EH (cell line): ENCODE data around the gene PNCK.

Source experiments
- DNase-seq: peaks from one replicate; pipeline ENCODE4 v3.0.0-alpha.2; 2015; ENCODE audit warnings: low read depth

The PNCK gene

DNA sequence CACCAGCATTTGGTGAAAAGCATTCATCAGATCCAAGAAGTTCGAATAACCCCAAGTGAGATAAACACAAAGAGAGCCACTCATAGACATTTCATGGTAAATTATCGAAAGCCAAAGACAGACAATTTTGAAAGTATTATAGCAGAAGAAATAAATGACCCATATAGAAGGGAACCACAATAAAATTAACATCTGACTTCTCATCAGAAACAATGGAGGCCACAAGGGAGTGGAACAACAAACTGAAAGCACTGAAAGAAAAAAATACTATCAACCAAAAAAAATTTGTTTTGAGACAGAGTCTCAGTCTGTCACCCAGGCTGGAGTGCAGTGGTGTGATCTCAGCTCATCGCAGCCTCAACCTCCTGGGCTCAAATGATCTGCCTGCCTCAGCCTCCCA is 14.3 kb downstream of the PNCK start:
- DNase-seq: no peak

DNA sequence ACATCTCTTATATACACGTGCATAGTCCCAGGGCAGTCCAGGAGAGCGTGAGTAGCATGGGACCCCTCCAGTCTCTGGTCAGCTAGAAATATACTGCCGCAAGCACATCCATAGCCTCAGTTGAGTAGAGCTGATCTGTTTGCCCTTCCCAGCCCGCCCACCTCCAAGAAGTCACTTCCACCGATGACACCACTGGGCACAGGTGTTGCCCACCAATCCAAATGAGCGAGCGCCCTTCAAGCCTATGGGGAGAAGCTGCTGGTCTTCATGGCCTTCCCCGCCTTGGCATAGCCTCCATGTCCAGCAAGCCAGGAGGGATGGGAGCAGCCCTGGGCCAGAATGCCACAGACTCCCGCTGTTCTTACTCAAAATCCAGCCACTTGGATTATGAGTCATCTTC is 16.5 kb downstream of the PNCK start:
- no peak for DNase-seq

DNA sequence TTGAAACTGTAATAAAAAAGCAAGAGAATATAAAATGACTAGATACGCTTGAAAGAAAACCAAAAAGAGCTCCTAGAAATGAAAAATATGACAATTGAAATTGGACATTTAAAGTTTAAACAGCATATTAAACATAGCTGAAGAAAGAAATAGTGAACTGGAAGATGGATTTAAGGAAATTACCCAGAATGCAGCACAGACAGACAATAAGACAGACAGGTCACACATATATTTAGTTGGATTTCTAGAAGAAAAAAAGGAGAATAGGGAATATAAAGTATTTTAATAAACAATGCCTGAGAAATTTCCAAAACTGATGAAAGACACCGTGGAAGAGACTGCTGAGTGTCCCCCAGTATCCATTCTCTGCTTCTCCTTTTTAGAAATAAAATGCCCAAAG is 20.1 kb downstream of the PNCK start:
- DNase-seq: no peak

- DNase-seq: peak; percentile 12
These were observed 22.0 kb downstream of the PNCK start for GRCh38 chrX:153651540-153652079.

DNA sequence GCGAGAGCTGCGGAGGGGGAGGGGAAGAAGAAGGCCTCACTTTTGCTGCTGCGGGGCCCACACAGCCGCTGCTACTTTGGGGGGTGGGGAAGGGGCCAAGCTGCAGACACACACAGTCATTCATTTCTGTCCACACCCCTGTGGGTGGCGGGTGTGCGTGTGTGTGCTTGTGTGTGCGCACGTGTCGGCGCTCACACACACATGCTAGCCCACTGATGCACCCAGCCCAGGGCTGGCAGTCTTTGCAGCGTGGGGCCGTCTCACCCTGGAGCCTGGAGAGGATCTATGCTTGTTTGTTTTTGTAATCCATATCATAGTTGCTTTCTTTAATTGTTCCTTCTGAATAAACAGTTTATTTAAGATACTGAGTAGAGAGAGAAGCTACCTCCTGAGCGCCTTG is 22.7 kb downstream of the PNCK start:
- no peak for DNase-seq

GRCh38 chrX:153649915-153650782 is 23.5 kb downstream of the PNCK start:
- DNase-seq: no peak

DNA sequence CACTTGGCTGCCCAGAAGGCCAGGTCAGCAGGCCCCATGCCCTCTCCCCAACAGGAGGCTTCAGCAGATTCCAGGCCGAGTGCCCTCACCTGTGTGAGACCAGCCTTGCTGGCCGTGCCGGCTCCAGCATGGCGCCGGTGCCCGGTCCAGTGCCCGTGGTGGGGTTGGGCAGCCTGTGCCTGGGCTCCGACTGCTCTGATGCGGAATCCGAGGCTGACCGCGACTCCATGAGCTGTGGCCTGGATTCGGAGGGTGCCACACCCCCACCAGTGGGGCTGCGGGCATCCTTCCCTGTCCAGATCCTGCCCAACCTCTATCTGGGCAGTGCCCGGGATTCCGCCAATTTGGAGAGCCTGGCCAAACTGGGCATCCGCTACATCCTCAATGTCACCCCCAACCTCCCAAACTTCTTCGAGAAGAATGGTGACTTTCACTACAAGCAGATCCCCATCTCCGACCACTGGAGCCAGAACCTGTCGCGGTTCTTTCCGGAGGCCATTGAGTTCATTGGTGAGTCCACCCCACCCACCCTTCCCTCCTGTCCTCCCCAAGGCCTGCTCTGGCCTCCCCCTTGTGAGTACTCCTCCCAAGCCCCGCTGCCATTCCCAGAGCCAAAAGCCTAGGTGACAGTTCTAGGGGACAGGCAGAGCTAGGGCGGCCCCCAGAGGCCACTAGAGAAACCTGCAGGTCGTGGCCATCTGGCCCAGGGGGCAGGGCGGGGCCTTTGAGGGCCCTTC is 24.3 kb downstream of the PNCK start:
- DNase-seq: peak; percentile 39

- no peak for DNase-seq
These were observed 25.0 kb downstream of the PNCK start for GRCh38 chrX:153648358-153649177.

DNA sequence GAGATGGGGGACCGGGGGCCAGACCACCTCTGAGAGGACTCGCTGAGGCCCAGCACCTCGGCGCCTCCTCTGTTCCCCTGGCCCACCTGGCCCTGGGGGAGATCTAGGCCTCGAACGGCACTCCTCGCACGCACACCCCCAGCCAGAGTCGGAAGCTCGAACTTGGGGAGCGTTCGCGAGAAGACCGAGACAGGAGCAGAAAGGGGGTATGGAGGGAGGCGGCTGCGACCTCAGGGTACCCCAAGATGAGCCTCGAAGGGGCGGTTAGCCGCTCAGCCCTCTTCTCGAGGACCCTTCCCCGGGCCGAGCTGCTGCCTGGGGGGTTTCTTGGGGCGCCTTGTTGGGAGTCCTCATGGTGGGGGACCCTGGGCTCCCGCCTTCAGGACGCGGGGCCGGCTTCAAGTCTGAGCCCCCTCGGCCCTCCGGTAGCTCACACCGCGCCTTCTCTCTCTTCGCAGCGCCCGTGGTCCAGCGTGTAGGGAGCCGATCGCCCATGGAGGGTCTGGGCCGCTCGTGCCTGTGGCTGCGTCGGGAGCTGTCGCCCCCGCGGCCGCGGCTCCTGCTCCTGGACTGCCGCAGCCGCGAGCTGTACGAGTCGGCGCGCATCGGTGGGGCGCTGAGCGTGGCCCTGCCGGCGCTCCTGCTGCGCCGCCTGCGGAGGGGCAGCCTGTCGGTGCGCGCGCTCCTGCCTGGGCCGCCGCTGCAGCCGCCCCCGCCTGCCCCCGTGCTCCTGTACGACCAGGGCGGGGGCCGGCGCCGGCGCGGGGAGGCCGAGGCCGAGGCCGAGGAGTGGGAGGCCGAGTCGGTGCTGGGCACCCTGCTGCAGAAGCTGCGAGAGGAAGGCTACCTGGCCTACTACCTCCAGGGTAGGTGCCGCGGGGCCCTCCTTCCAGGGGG is 25.9 kb downstream of the PNCK start:
- DNase-seq: no peak

DNA sequence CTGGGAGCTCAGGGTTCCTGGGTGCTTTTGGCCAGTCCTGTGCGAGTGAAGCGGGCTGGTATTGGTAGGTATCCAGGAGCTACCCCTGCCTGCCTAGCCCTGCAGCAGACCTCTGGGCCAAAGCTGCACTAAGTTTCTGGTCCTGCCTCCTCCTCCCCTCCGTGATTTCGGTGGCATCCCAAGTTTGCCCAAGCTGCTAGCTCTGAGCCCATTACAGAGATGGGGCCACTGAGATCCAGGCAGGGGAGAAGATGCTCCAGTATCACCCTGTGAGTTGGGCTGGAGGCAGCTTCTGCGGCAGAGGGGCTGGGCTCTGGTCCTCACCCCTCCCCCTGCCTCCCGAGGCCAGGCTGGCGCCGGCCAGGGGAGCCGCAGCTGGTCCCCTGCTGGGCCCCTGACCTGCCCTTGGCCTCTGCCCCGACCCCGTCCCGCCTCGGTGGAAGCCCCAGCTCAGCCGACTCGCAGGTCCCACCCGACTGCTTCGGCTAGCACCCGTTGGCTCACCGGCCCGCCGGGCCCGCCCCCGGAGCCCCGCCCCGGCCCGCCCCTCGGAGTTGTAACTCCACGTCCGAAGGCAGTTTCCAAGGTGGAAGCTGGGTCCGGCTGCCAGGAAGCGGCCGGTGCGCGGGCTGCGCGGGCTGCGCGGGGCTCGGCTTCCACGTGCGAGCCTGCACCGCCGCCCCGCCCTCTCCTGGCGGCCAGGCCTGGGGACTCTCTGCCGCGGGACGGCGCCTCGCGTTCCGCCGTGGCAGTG is 26.8 kb downstream of the PNCK start, which contains the start of gene DUSP9:
DUSP9 (plus strand) TSS at position 584 of the 754 bp plus-strand sequence. CDS start 751 bp downstream, outside the sequence.
- peak; percentile 34 for DNase-seq

GRCh38 chrX:153645921-153646488 is 27.6 kb downstream of the PNCK start:
- DNase-seq: no peak

DNA sequence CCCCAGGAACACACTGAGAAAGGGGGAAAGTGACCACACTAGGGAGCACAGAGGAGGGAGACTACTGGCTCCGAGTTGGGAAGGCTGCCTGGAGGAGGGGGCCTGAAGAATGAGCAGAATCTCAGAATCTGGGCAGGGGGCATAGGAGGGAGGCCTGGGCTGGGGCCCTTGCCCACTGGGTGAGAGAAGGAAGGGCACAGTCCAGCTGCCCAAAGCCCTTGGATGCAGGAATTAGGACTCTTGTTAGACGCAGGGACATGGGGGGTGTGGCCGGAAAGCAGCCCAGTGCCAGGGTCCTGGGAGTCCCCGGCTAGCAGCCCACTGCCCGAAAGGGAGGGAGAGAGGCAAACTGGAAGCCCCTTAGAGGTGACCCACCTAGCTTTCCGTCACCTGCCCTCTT is 28.5 kb downstream of the PNCK start:
- no peak for DNase-seq

- DNase-seq: no peak
These were observed 29.1 kb downstream of the PNCK start for GRCh38 chrX:153644356-153645125.

DNA sequence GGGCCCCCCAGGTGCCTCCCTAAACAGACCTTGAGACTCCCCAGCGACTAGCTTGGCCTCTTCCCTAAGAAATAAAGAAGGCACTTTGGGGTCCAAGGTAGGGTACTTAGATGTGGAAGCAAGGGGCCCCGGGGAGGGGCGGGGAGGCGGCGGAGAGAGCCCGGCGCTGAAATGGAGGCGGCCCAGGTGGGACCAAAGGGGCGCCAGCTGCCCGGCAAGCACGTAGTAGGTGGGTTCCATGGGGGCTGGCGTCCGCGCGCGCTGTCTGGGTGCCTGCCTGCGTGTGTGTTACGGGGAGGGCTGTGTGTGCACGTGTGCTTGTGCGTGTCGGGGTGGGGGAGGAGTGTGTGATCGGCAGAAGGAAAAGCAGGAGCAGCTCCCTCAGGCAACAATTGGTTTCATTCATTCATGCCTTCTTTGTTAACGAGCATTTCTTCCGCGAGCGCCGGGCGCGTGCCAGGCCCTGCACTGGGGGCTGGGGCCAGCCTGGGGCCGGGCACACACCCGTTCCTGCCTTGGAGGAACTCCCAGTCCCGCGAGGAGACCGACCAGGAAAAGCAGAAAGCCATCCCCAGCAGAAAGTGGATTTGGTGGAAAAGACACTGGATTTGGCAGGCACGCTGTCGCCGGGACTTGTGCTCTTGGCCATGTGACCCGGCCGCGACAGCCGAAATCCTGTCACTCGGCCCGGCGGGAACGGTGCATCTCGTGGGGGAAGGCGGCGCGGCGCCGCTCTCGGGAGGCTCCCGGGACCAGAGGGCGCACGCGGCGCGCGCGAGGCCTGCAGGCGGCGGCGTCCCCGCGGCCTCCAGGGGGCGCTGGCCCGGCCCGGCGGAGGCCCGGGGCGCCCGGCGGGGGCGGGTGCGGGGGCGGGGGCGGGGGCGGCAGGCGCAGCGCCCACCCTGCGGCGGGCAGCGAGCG is 29.9 kb downstream of the PNCK start:
- peak; percentile 6 for DNase-seq

DNA sequence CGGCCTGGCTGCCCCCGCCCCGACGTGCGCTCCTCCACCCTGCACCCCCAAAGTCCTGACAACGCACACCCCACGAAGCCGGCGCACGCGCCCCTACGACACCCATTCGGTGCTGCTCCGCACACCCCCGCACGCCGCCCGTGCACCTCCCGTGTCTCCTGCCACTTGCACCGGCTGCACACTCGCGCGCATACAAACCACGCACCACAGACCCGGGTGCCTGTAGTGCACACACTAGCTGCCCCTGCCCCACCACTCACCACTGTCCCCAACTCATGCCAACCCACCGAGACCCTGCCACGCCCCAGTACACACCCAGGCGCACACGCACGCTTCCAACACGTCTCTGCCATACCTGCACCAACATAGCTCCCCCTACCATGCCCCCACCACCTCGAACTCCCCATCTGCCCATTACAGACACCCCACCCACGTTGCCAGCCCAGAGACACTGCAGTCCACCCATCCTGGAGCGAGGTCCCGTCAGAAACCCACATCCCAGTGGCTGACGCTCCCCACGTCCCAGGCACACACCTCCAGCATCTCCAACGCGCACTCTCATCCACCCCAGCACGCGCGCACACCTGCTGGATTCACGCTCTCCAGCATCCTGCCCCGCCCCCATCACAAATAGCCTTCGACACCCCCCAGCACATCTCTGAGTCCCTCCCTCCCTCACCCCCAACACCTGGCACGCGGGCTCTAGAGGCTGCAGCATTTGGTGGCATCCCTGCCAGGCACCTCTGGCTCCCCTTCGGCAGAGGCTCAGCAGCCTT is 30.8 kb downstream of the PNCK start:
- no peak for DNase-seq

GRCh38 chrX:153642051-153642654 is 31.5 kb downstream of the PNCK start:
- peak; percentile 2 for DNase-seq

- no peak for DNase-seq
These were observed 32.0 kb downstream of the PNCK start for GRCh38 chrX:153641627-153642026.
